Measurements from ENCODE around the gene DYSF. TPM values are rescaled to one million over a fixed set of nuclear protein-coding genes. Genes with fewer than 3 reads are reported as not detected.
A peak's percentile ranks its signal among the peaks of the same experiment; 100 is the strongest.

DYSF gene
- polyA plus RNA-seq, 4 donors: 9.9 to 18.5 (median 17.1) TPM

DNA sequence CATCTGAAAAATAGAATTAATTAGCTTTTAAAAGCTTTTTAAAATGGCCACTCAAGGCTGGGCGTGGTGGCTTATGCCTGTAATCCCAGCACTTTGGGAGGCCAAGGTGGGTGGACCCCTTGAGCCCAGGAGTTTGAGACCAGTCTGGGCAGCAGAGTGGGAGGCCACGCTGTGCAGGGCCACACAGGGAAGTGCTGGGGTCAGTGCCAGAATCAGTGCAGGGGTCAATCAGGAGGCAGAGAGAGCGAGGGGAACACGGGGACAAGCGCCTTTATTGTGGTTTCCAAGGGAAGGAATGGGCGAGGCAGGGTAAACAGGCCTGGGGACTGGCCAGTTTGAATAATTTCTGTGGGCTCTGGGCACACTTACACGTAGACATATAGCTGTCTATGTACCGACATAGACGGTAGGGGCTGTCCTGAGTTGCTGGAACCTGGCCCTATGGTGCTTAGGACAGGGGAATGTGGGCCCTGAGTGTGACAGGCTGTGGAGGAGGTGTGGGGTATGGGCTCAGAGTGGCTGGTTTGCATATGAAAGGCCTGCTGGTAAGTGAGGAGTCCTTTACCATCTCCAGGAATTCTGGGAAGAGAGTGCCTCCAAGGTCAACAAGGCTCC, 42.9 kb downstream of the DYSF start:
- no peak for DNase-seq (ENCODE audit: low read depth in 4 of 4, low spot score in 3 of 4)

DNA sequence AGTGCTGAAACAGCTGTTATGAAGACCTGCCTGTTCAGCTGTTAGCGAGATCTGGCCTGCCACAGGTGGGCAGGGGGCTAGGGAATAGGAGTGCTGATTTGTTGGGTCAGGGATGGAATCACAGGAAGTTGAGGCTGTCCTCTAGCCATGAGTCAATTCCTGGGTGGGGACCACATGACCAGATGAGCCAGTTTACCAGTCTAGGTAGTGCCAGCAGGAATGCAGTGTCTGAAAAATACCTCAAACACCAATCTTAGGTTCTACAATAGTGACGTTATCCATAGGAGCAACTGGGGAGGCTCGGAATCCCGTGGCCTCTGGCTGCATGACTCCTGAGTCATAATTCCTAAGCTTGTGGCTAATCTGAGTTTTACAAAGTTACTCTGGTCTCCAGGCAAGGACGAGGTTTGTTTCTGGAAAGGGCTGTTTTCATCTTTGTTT, 44.9 kb downstream of the DYSF start:
- no peak for DNase-seq (ENCODE audit: low read depth in 4 of 4, low spot score in 3 of 4)

GRCh38 chr2:71499691-71500090, 46.3 kb downstream of the DYSF start:
- DNase-seq (ENCODE audit: low read depth in 4 of 4, low spot score in 3 of 4): no peak

DNA sequence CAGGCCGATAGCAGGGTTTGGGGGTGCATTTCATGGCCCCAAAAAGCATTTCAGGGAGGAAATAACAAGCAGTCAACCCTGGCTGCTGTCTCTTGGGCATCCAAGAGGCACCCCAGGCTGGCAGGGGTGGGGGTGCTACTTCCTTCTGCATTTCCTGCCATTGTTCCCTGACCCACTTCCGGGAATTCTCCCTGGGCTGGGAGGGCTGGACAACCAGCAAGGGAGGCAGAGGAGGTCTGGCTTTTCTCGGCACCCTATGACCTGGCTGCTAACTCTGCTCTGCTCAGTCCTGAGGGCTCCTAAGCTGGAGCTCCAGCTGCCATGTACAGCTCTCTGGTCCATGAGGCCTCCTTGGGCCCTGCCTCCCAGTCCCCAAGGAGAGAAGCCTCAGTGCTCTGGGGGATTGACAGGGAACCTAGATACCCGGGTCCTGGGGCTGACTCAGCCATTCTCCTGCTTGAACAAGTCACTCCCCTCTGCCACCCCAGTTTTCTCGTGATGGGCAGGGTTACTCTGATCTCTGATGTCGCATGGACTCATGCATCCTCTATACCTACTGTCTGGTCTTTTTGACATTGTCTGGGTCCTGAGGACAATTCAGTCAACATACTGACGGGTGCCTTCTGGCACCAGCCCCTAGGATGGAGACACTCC, 47.2 kb downstream of the DYSF start:
- DNase-seq (ENCODE audit: low read depth in 4 of 4, low spot score in 3 of 4): no peak

DNA sequence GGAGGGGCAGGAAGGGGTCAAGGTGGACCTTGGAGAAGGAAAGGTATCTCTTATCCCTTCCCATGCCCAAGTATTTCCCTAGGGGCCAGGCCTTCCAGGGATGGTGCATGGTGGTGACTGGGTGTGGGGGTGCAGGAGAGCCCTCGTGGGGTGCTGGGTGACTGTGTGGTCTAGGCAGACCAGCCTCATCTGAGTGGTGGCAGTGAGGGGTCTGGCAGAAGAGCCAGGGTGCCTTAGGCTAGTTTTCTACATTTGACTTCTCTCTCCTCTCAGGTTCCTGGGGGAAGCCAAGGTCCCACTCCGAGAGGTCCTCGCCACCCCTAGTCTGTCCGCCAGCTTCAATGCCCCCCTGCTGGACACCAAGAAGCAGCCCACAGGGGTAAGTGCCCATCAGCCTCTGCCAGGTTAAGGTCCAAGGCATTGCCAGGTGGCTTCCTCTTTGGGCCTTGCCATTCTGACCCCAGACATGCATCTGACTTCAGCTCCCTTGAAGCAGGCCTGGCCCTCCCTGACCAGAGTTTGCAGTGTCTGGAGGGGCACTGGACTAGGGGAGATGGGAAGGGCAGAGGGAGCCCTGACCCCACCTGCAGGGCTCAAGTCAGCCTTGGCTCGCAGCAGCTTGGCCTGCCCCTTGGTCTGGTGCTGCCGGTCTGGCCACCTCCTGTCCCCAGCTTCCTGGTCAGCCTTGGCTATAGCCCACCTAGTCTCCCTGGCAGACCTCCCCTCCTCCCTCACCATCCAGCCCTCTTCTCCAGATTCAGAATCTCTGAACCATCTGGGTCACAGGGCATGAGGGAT, 49.8 kb downstream of the DYSF start:
- DNase-seq (ENCODE audit: low read depth in 4 of 4, low spot score in 3 of 4): no peak

- DNase-seq (ENCODE audit: low read depth in 4 of 4, low spot score in 3 of 4): no peak
Measured at GRCh38 chr2:71503837-71504236, 50.5 kb downstream of the DYSF start.

DNA sequence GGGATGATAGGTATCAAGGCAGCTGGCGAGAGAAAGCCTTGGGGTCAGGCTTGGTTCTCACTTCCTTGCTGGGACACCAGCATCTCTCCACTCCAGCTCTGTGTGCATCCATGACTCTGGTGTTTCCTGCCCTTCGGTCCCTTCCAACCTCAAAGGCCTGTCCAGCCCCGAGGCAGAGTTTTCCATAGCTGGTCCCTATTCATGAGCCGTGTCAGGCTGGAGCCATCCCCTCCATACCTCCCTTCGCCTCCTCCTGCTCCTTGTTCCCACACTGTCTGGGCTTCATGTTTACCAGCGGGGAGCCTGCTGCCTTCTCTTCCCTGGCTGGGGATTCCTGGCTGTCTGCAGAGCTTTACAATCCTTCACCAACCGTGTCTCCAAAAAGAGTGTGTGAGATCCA, 51.2 kb downstream of the DYSF start:
- DNase-seq (ENCODE audit: low read depth in 4 of 4, low spot score in 3 of 4): no peak

DNA sequence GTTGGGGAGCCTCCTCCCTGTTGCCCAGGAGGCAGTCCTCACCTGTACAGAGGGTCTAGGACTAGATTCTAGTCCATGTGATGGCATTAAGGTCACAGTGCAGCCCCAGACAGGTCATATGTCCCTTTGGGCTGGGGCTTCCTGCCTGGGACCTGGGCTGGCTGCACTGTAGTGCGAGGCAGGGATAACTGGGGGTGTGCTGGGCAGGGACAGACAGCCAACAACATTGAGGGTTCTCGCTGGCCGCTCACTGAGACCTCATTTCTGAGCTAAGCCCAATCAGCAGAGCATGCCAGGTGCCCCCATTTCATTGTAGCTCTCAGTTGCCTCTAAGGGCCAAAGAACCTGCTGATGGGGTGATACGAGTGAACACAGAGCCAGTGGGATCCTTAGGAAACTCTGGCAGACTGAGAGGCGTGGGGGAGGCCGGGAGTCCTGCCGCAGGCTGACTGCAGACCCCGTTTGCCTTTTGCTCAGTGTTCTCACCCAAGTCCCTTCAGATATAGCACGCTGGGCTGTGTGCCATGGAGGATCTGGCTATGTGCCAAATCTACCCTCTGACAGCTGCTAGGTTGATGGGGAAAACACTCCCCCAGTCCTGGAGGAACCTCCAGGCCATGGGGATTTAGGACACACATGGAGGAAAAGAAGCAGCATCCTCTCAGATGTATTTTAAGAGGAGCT, 51.9 kb downstream of the DYSF start:
- DNase-seq (ENCODE audit: low read depth in 4 of 4, low spot score in 3 of 4): no peak

GRCh38 chr2:71505770-71506140, 52.4 kb downstream of the DYSF start:
- DNase-seq (ENCODE audit: low read depth in 4 of 4, low spot score in 3 of 4): no peak

- DNase-seq (ENCODE audit: low read depth in 4 of 4, low spot score in 3 of 4): no peak
Measured at GRCh38 chr2:71506222-71507153, 53.1 kb downstream of the DYSF start.

GRCh38 chr2:71507476-71507875, 54.1 kb downstream of the DYSF start:
- DNase-seq (ENCODE audit: low read depth in 4 of 4, low spot score in 3 of 4): no peak

GRCh38 chr2:71510196-71510807, 56.9 kb downstream of the DYSF start:
- peak in 1 of 4 donors; percentile 14 for DNase-seq (ENCODE audit: low read depth in 4 of 4, low spot score in 3 of 4)

GRCh38 chr2:71510938-71511337, 57.6 kb downstream of the DYSF start:
- DNase-seq (ENCODE audit: low read depth in 4 of 4, low spot score in 3 of 4): no peak

- no peak for DNase-seq (ENCODE audit: low read depth in 4 of 4, low spot score in 3 of 4)
Measured at GRCh38 chr2:71511776-71512175, 58.4 kb downstream of the DYSF start.

GRCh38 chr2:71512386-71512785, 59.0 kb downstream of the DYSF start:
- no peak for DNase-seq (ENCODE audit: low read depth in 4 of 4, low spot score in 3 of 4)

DNA sequence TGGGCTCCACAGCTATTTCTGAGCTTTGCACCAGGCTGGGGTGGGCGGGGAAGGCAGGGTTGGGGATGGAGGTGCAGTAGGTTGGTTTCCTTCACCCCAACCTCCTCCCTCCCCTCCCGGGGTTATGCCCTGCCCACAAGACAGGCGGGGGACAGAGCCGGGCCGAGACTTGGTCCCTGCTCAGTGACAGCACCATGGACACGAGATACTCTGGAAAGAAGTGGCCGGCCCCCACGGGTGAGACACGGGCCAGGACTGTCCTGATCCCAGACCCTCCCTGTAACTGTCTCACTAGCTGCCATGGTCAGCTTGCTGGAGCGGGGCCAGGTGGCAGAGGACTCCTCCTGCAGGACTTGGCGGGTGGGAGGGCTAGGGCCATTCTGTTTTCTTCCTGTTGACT, 59.7 kb downstream of the DYSF start:
- DNase-seq (ENCODE audit: low read depth in 4 of 4, low spot score in 3 of 4): no peak

GRCh38 chr2:71513721-71514120, 60.4 kb downstream of the DYSF start:
- DNase-seq (ENCODE audit: low read depth in 4 of 4, low spot score in 3 of 4): no peak

- no peak for DNase-seq (ENCODE audit: low read depth in 4 of 4, low spot score in 3 of 4)
Measured at GRCh38 chr2:71516253-71516888, 63.0 kb downstream of the DYSF start.

GRCh38 chr2:71517851-71518250, 64.5 kb downstream of the DYSF start:
- no peak for DNase-seq (ENCODE audit: low read depth in 4 of 4, low spot score in 3 of 4)
